NCI-H524 (cell line): ENCODE data around the gene TMEM134.

Experiments
- DNase-seq, 2 experiments: peaks; one replicate each; lab custom pipeline; 2025; lab: John Stamatoyannopoulos, UW

The TMEM134 gene

GRCh38 chr11:67458266-67458665 lies 10.8 kb downstream of the TMEM134 start:
- DNase-seq: no peak

DNA sequence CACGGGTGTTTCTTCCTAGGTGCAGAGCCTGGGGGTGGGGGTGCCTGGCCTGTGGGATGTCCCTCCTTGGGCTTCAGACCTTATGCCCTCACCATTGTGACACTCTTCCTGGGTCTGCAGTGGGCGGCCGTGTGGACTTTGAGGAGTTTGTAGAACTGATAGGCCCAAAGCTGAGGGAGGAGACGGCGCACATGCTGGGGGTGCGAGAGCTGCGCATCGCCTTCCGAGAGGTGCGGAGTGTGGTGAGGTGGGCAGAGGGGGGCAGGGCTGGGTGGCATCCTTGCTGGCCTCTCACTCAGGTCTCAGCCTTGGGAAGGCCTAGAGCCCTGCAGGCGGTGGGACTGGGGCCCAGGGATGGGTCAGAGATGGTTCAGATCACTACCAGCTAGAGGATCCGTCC lies 11.6 kb downstream of the TMEM134 start:
- DNase-seq: no peak

DNA sequence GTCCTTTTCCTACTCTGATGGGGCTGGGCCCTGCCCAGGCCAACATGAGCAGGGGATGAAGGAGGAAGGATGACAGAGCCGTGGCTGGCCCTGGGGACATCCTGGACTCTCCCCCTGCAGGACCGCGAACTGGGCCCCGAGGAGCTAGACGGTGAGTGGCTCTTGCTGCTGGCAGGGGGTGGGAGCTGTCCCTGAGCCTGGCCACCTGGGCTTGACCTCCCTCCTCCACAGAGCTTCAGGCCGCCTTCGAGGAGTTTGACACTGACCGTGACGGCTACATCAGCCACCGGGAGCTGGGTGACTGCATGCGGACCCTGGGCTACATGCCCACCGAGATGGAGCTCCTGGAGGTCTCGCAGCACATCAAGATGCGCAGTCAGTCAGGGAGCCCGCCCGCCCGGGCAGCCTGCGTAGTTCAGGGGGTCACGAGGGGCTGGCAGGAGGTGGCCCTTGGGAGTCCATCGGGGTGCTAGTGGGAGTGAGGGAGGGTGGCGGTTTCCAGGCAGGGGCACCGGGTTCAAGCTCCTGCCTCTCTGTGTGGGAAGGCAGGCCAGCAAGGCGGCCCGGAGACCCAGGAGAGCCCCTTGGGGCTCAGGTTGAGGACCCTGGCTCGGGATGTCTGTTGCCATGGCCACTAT lies 12.9 kb downstream of the TMEM134 start:
- DNase-seq: no peak

DNA sequence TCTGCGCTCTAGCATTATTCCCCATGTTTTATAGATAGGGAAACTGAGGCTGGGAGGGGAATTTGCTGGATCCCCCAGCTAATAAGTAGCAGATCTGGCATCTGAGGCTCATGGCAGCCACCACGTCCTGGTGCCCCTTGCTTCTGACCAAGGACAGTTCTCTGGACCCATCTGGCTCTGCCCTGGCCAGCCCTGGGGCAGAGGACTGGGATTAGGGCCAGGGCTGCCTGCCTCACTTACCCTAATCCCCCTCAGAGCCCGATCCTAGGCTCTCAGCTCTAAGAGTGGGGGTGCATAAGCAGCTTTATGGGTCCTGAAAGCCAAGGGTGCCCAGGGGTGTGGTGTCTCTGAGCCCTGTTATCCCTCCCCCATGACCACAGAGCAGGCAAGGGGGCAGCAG lies 14.0 kb downstream of the TMEM134 start, which contains the start of gene CABP4:
TSS of gene CABP4 (plus strand) at position 301 of the 400 bp plus-strand sequence. CDS start at position 371, 70 bp downstream.
- no peak for DNase-seq

- no peak for DNase-seq
Measured at GRCh38 chr11:67453816-67454732, 15.0 kb downstream of the TMEM134 start.

DNA sequence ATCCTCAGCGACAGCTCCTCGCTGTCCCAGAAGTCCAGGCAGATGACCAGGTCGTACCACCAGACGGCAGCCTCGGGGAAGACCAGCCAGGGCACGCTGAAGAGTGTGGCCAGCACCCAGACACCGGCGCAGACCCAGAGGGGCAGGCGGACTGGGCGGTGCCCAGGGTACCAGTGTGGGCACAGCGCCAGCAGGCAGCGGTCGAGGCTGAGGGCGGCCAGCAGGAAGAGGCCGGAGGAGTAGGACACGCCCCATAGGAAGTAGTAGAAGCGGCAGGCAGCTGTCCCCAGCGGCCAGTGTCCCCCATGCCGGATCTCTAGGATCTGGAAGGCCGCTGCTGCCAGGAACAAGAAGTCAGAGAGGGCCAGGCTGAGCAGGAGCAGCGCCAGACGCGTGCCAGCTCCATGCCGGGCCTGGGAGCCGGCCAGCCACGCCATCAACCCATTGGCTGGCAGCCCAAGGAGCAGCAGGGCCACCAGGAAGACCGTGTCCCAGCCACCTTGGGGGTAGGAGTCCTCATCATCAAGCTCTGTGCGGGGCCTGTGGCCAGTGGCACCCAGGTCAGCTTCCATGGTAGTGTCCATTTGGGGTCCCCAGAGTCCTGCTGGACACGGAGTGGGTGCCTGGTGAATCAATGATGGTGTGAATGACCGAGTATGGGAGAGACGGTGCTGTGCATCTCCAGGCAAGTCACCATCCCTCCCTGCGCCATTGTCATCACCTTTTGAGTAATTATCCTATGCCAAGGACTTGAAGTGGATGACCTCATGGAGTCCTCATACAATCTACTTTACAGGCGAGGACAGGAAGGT lies 16.7 kb downstream of the TMEM134 start, which contains the start of gene GPR152:
TSS of gene GPR152 (minus strand) at position 589 of the 812 bp plus-strand sequence. CDS start at position 584, 5 bp downstream.
- no peak for DNase-seq

DNA sequence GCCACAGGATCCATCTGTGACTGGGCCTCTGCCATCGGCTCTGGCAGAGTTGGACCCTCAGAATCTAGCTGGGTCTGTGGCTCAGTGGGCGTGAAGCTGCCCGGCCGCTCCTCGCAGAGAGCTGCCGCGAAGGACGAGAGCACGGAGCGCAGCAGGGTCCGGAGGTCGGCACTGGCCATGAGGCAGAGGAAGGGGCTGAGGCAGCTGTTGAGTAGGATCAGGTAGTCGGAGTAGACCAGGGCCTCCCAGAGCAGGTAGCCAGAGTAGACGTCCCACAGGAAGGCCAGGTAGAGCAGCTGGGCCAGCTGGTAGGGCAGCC lies 17.4 kb downstream of the TMEM134 start:
- DNase-seq: no peak

GRCh38 chr11:67450796-67451657 lies 18.0 kb downstream of the TMEM134 start:
- DNase-seq: no peak

DNA sequence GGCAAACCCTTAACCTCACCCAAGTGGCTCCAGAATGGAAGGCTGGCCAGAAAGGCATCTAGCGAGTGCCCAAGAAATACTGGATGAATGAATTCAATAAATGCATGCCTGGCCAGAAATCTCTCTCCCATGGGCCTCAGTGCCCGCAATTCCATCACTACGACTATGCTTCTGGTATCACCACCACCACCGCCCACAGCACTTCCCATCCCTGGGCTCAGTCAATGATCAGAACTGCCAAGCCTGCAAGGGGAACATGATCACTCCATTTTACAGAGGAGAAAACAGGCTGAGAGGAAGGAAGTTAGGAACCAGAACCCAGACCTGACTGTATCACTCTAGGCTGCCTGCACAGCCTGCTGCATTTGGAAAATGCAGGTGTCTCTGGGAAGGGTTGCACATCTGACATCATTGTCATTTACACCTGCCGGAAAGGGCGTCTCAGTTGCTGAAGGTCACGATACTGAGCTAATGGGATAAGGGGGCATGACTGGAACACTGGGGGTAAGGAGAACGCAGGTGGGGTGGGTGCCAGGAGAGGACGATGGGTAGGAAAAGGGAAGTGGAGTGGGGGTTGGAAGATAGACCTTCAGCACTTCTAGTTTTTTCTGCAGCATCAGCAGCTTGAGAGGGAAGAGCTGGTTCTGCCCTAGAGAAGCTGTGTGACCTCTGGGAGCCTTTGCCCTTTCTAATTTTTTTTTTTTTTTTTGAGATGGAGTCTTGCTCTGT lies 19.8 kb downstream of the TMEM134 start:
- no peak for DNase-seq

GRCh38 chr11:67448220-67448609 lies 20.8 kb downstream of the TMEM134 start:
- DNase-seq: no peak

DNA sequence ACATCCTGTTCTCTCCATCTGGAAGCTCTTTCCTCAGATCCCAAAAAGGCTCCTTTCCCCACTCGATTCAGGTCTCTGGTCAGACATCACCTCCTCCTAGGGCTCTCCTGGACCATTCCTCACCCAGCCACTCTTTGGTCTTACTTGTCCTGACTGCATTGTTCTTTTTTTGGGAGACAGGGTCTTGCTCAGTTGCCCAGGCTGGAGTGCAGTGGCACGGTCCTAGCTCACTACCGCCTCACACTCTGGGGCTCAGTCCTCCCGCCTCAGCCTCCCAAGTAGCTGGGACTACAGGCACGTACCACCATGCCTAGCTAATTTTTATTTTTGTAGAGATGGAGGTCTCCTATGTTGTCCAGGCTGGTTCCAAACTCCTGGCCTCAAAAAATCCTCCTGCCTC lies 23.5 kb downstream of the TMEM134 start:
- no peak for DNase-seq

DNA sequence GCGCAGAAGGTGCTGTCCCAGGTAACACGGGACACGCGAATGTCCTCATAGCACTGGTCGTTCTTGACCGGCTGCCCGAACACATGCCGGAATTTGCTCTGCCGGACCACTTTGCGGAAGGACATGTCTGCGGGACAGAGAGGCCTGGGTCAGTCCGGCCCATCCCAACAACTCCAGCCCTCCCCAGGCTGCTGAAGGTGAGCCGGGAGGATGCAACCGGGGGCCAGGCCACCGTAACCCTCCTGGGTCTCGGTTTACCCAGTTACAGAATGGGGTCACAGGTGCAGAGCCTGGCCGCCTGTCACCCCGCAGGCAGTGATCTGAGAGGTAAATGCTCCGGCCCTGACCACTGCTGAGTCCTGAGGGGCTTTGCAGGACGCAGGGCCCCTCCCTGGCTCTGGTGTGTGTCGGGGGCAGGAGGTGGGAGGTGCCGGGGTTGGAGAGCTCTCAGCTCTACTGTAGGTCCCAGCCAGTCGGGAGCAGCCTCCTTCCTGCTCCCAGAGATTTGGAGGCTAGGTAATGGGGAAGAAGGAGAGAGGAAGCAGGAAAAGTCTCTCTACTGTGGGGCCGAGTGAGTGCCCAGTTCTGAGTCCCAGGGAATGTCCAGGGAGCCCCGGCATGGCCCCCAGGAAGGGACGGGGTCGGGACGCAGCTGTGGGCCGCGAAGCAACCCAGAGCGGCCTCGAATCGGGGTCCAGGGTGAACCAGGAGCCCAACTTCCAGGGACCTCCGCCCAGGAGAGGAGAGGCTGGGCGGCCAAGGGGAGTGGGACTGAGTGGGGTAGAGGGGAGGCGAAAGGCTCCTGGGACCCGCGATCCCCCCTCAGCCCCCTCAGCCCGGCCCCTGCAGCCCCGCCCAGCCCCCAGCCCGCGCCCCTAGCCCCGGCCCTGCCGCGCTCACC lies 26.3 kb downstream of the TMEM134 start:
- no peak for DNase-seq

GRCh38 chr11:67441731-67442351 lies 27.2 kb downstream of the TMEM134 start:
- DNase-seq: no peak

- peak in 1 of 2 experiments; percentile 54 for DNase-seq
Measured at GRCh38 chr11:67441098-67441563, 27.9 kb downstream of the TMEM134 start.

GRCh38 chr11:67440229-67441097 lies 28.6 kb downstream of the TMEM134 start:
- no peak for DNase-seq

DNA sequence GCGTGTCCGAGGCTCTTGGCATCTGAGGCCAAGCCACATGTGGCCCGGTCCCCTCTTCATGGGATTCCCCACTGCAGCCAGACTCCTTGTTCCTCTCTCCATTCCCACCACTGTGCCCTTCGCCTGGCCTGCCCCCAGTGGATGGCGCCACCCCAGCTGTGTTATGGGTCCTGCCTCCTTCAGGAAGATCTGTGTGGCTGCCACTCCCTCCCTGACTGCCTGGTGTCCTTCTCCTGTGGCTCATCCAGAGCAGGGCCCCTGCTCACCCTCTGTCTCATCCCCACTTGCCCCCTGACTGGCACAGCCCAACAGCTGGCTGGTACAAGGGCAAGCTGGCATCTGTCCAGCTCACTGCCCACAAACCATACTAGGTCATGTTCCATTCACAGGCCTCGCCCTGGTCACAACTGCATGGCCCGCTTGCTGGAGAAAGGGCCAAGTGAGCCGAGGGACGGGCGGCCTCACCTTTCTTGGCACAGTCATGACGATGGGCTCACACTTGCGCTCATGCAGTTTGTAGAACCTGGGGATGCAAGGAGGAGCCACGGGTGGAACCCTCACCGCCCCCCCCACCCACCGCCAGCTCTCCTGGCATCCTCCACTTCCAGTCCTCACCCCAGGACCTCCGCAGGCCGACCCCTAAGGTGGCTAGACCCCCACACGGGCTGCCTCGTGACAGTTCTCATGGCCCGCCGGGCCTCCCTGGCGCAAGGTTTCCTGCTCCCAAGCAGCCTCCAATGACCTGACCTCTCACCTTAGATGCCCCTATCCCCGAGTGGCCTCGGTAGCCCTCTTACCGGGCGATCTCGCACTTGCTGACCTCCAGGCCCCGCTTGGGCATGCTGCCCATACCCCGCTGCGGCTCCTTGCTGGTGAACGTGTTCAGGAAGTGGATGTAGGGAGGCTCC lies 29.5 kb downstream of the TMEM134 start:
- DNase-seq: peak in 1 of 2 experiments; percentile 20
